ENCODE data around the gene CCDC88C.

- TF ChIP-seq, protein P1, sequence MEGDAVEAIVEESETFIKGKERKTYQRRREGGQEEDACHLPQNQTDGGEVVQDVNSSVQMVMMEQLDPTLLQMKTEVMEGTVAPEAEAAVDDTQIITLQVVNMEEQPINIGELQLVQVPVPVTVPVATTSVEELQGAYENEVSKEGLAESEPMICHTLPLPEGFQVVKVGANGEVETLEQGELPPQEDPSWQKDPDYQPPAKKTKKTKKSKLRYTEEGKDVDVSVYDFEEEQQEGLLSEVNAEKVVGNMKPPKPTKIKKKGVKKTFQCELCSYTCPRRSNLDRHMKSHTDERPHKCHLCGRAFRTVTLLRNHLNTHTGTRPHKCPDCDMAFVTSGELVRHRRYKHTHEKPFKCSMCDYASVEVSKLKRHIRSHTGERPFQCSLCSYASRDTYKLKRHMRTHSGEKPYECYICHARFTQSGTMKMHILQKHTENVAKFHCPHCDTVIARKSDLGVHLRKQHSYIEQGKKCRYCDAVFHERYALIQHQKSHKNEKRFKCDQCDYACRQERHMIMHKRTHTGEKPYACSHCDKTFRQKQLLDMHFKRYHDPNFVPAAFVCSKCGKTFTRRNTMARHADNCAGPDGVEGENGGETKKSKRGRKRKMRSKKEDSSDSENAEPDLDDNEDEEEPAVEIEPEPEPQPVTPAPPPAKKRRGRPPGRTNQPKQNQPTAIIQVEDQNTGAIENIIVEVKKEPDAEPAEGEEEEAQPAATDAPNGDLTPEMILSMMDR (IDR thresholded peaks at IDR 0.05), result no peak
- TF ChIP-seq POLR2A (IDR thresholded peaks at IDR 0.05), result no peak
Observed at GRCh38 chr14:91250912-91251311, 166.7 kb downstream of the CCDC88C start.
